Neural progenitor cell (in vitro differentiated cells): Measurements from ENCODE around the gene HDAC4.

Experiments
- CTCF ChIP-seq: fragments of 200-600 bp; sonication (generic); IDR thresholded peaks from 2 replicates; pipeline ENCODE4 v1.5.1; 2017; ENCODE audit warnings: antibody characterized with exemption, mild to moderate bottlenecking
- EZH2phosphoT487 ChIP-seq: fragments of 200-600 bp; sonication (generic); IDR thresholded peaks from 2 replicates; pipeline ENCODE4 v1.6.1; 2017; ENCODE audit warnings: antibody characterized with exemption

GRCh38 chr2:239222312-239222660, 178.5 kb downstream of the HDAC4 start:
- TF ChIP-seq EZH2phosphoT487, result no peak
- TF ChIP-seq CTCF, result no peak
